Upper lobe of right lung (tissue), 1 donor: ENCODE results near the gene GPR17. TPM values are rescaled to one million over a fixed set of nuclear protein-coding genes. Genes with fewer than 3 reads are reported as not detected.

Source experiments
- ATAC-seq: fragments of 200-7000 bp; cut with Tn5 transposase; one replicate; pipeline ENCODE4 v1.9.1; 2020; ENCODE audit warnings: mild to moderate bottlenecking, moderate library complexity
- DNase-seq: peaks from one replicate; pipeline ENCODE4 v3.0.0-alpha.2; 2020
- H3K27ac ChIP-seq: fragments of 200-600 bp; one replicate; pipeline ENCODE4 v1.8.0; 2022
- H3K27me3 ChIP-seq: fragments of 200-600 bp; one replicate; pipeline ENCODE4 v1.8.0; 2022; ENCODE audit warnings: mild to moderate bottlenecking
- H3K36me3 ChIP-seq: fragments of 200-600 bp; one replicate; pipeline ENCODE4 v1.8.0; 2022
- H3K4me1 ChIP-seq: fragments of 200-600 bp; one replicate; pipeline ENCODE4 v1.8.0; 2022
- H3K4me3 ChIP-seq: fragments of 200-600 bp; one replicate; pipeline ENCODE4 v1.8.0; 2022; ENCODE audit warnings: mild to moderate bottlenecking
- H3K9me3 ChIP-seq: fragments of 200-600 bp; one replicate; pipeline ENCODE4 v1.8.0; 2022
- CTCF ChIP-seq: fragments of 200-600 bp; IDR thresholded peaks from one replicate; pipeline ENCODE4 v1.8.0; 2022; ENCODE audit warnings: antibody characterized with exemption
- intact Hi-C: fragments of 100-400 bp; cut with DNase I; formaldehyde crosslinking; loops from one replicate; pipeline ENCODE4 v1.11.0; 2022
- total RNA-seq: library from RNA; stranded (reverse); fragmentation: NEBNext Ultra II Directional; extraction: Animal tissue kit (Norgen Biotek cat#: 25700); gene quantifications from one replicate; pipeline ENCODE4 v1.2.1, GENCODE V29; 2021
- donor health status: DM: no; HTN: yes; CAD: no; lungs with severe emphysema.

The GPR17 gene
- total RNA-seq, 1 donor from 2014 or later = 0.49 TPM

GRCh38 chr2:127680706-127681287 is 34.8 kb downstream of the GPR17 start:
- peaks cover 19% of the 10 kb centered on the region for H3K4me1 ChIP-seq
- H3K4me3 ChIP-seq = peak overlapping the region; percentile 40
- H3K27me3 ChIP-seq = no peaks in the 10 kb centered on the region
- H3K9me3 ChIP-seq = no peaks in the 10 kb centered on the region
- DNase-seq (no peak), ATAC-seq (no peak)
- intact Hi-C loops = no loop called here
- H3K27ac ChIP-seq = no peak overlapping the region
- no peaks in the 10 kb centered on the region for H3K36me3 ChIP-seq
- no peak for TF ChIP-seq CTCF

GRCh38 chr2:127681288-127681804 is 35.4 kb downstream of the GPR17 start:
- peak; percentile 19 for ATAC-seq
- H3K27ac ChIP-seq = no peak overlapping the region

GRCh38 chr2:127681976-127682857 is 36.3 kb downstream of the GPR17 start:
- no peak overlapping the region for H3K27ac ChIP-seq

More at GRCh38 chr2:127681288-127681804, 35.4 kb downstream of the GPR17 start:
- Histone ChIP-seq H3K36me3 (no peaks in the 10 kb centered on the region), H3K4me3 (peak overlapping the region; percentile 40), H3K9me3 (no peaks in the 10 kb centered on the region), H3K4me1 (peaks cover 13% of the 10 kb centered on the region), H3K27me3 (no peaks in the 10 kb centered on the region)
- TF ChIP-seq CTCF = no peak
- DNase-seq = no peak
- intact Hi-C loops = no loop called here

GRCh38 chr2:127683056-127683455 is 37.1 kb downstream of the GPR17 start:
- intact Hi-C loops = no loop called here
- TF ChIP-seq CTCF = no peak
- no peaks in the 10 kb centered on the region for H3K27me3 ChIP-seq
- H3K4me1 ChIP-seq = peaks cover 9% of the 10 kb centered on the region
- no peaks in the 10 kb centered on the region for H3K9me3 ChIP-seq
- DNase-seq = no peak
- no peaks in the 10 kb centered on the region for H3K36me3 ChIP-seq
- no peak overlapping the region for H3K27ac ChIP-seq
- H3K4me3 ChIP-seq = no peak overlapping the region
- no peak for ATAC-seq

More at GRCh38 chr2:127681976-127682857, 36.3 kb downstream of the GPR17 start:
- TF ChIP-seq CTCF = no peak
- Histone ChIP-seq H3K9me3 (no peaks in the 10 kb centered on the region), H3K4me1 (peaks cover 9% of the 10 kb centered on the region), H3K36me3 (no peaks in the 10 kb centered on the region), H3K27me3 (no peaks in the 10 kb centered on the region), H3K4me3 (no peak overlapping the region)
- ATAC-seq (no peak), DNase-seq (no peak)
- intact Hi-C loops = no loop called here

GRCh38 chr2:127683757-127684156 is 37.8 kb downstream of the GPR17 start:
- no peak for TF ChIP-seq CTCF
- H3K27me3 ChIP-seq = no peaks in the 10 kb centered on the region
- no peaks in the 10 kb centered on the region for H3K9me3 ChIP-seq
- no peak for DNase-seq
- peaks cover 9% of the 10 kb centered on the region for H3K4me1 ChIP-seq
- H3K36me3 ChIP-seq = no peaks in the 10 kb centered on the region
- no peak overlapping the region for H3K4me3 ChIP-seq
- intact Hi-C loops = no loop called here
- no peak overlapping the region for H3K27ac ChIP-seq
- no peak for ATAC-seq
